ENCODE measurements around the gene THSD7A.

Gene THSD7A

GRCh38 chr7:11650500-11650899 is 181.5 kb downstream of the THSD7A start:
- DNase-seq (ENCODE audit: low read depth): no peak
- no peak overlapping the region for H3K4me3 ChIP-seq (ENCODE audit: low read length)
- TF ChIP-seq CTCF (conservative IDR thresholded peaks at IDR 0.05; ENCODE audit: low read depth, low read length): no peak

- no peak for DNase-seq (ENCODE audit: low read depth)
- TF ChIP-seq CTCF (conservative IDR thresholded peaks at IDR 0.05; ENCODE audit: low read depth, low read length): no peak
- no peak overlapping the region for H3K4me3 ChIP-seq (ENCODE audit: low read length)
Measured at GRCh38 chr7:11650030-11650429, 182.0 kb downstream of the THSD7A start.

- DNase-seq (ENCODE audit: low read depth): peak; percentile 30
- TF ChIP-seq CTCF (conservative IDR thresholded peaks at IDR 0.05; ENCODE audit: low read depth, low read length): no peak
- H3K4me3 ChIP-seq (ENCODE audit: low read length): no peak overlapping the region
Measured at GRCh38 chr7:11648980-11649379, 183.0 kb downstream of the THSD7A start.

GRCh38 chr7:11648101-11648500 is 183.9 kb downstream of the THSD7A start:
- DNase-seq (ENCODE audit: low read depth): no peak
- H3K4me3 ChIP-seq (ENCODE audit: low read length): no peak overlapping the region
- TF ChIP-seq CTCF (conservative IDR thresholded peaks at IDR 0.05; ENCODE audit: low read depth, low read length): no peak

- H3K4me3 ChIP-seq (ENCODE audit: low read length): no peak overlapping the region
- no peak for TF ChIP-seq CTCF (conservative IDR thresholded peaks at IDR 0.05; ENCODE audit: low read depth, low read length)
- DNase-seq (ENCODE audit: low read depth): no peak
Measured at GRCh38 chr7:11642841-11643240, 189.2 kb downstream of the THSD7A start.

- no peak for TF ChIP-seq CTCF (conservative IDR thresholded peaks at IDR 0.05; ENCODE audit: low read depth, low read length)
- no peak for DNase-seq (ENCODE audit: low read depth)
- no peak overlapping the region for H3K4me3 ChIP-seq (ENCODE audit: low read length)
Measured at GRCh38 chr7:11642276-11642675, 189.7 kb downstream of the THSD7A start.

GRCh38 chr7:11638011-11638774 is 193.8 kb downstream of the THSD7A start:
- TF ChIP-seq CTCF (conservative IDR thresholded peaks at IDR 0.05; ENCODE audit: low read depth, low read length): no peak
- no peak for DNase-seq (ENCODE audit: low read depth)
- H3K4me3 ChIP-seq (ENCODE audit: low read length): no peak overlapping the region

All from retinal pigment epithelial cell (primary cell).